HCT116 (cell line): ENCODE results near the gene PLCD3. TPM values are rescaled to one million over a fixed set of nuclear protein-coding genes. Genes with fewer than 3 reads are reported as not detected.

Experiments used
- ATAC-seq: fragments of 200-7000 bp; cut with Tn5 transposase; 2 replicates; pipeline ENCODE4 v1.9.1; 2020; ENCODE audit warnings: mild to moderate bottlenecking, moderate library complexity
- BruUV-seq: library from RNA; stranded (reverse); fragments of 400-500 nt; replicated peaks from 2 replicates; lab custom pipeline; 2021; lab: Mats Ljungman, UMichigan
- CTCF ChIA-PET: fragments of 300-600 bp; sonication (Branson Sonifier 250); formaldehyde crosslinking; loops from one replicate; lab custom pipeline; 2021; ENCODE audit warnings: antibody characterized with exemption; lab: Charles Lee
- POLR2A ChIA-PET: fragments of 300-600, 350-600 bp; sonication (Branson Sonifier 250); formaldehyde crosslinking; loops from one replicate; lab custom pipeline; 2021; ENCODE audit warnings: antibody characterized with exemption; lab: Charles Lee
- RAD21 ChIA-PET, 2 experiments: fragments of 300-600 bp; sonication (Branson Sonifier 250); formaldehyde crosslinking; loops; one replicate each; lab custom pipeline; 2023; ENCODE audit warnings: low total read pairs in 2 of 2; ENCODE audit not compliant: uncharacterized antibody in 2 of 2, unreplicated experiment in 2 of 2, low non-redundant PET in 1 of 2; lab: Charles Lee
- DNase-seq: peaks from one replicate; pipeline ENCODE4 v3.0.0-alpha.2; 2010; ENCODE audit warnings: low read depth, low spot score
- H2AFZ ChIP-seq: fragments of 200-600 bp; shearing (Covaris generic), sonication (generic); 2 replicates; pipeline ENCODE4 v1.6.1; 2017; ENCODE audit warnings: low read depth, mixed run types, mixed read lengths, antibody characterized with exemption, low read length; ENCODE audit not compliant: poor library complexity, severe bottlenecking
- H3K27ac ChIP-seq: 2 replicates; pipeline ENCODE4 v1.5.1; 2012; ENCODE audit warnings: low read depth, low read length
- H3K27me3 ChIP-seq: fragments of 200-600 bp; sonication (generic); 2 replicates; pipeline ENCODE4 v1.6.1; 2016; ENCODE audit warnings: mixed run types, low read length, mixed read lengths; ENCODE audit not compliant: insufficient read depth
- H3K36me3 ChIP-seq, 2 experiments: fragments of 200-500 bp in 1 of 2; fragments of 200-600 bp in 1 of 2; sonication (Bioruptor generic) in 1 of 2; sonication (generic) in 1 of 2; 2 replicates each; pipeline versions ENCODE4 v1.5.1 to v1.6.1; 2014 to 2016; ENCODE audit warnings: low read length in 2 of 2, inconsistent platforms in 1 of 2, mixed read lengths in 1 of 2, mixed run types in 1 of 2; ENCODE audit not compliant: insufficient read depth in 2 of 2, control insufficient read depth in 1 of 2
- H3K4me1 ChIP-seq, 2 experiments: fragments of 200-600 bp in 1 of 2; sonication (generic) in 1 of 2; 2 replicates each; pipeline versions ENCODE4 v1.5.1 to v1.6.1; 2012 to 2017; ENCODE audit warnings: low read length in 2 of 2, inconsistent platforms in 1 of 2, mild to moderate bottlenecking in 1 of 2, mixed read lengths in 1 of 2, mixed run types in 1 of 2, moderate library complexity in 1 of 2; ENCODE audit not compliant: insufficient read depth in 2 of 2, control insufficient read depth in 1 of 2
- H3K4me2 ChIP-seq: fragments of 200-600 bp; sonication (generic); 2 replicates; pipeline ENCODE4 v1.6.1; 2017; ENCODE audit warnings: mixed run types, low read length, mixed read lengths
- H3K4me3 ChIP-seq, 2 experiments: fragments of 200-600 bp in 1 of 2; sonication (generic) in 1 of 2; replicated peaks in 1 of 2; 2 replicates each; pipeline ENCODE4 v1.5.1; 2011 to 2016; ENCODE audit warnings: low read length in 2 of 2, control low read depth in 1 of 2, low read depth in 1 of 2, mild to moderate bottlenecking in 1 of 2, mixed read lengths in 1 of 2, mixed run types in 1 of 2
- H3K79me2 ChIP-seq: fragments of 200-600 bp; sonication (generic); 2 replicates; pipeline ENCODE4 v1.6.1; 2017; ENCODE audit warnings: mild to moderate bottlenecking, mixed run types, low read length, moderate library complexity, mixed read lengths; ENCODE audit not compliant: insufficient read depth
- H3K9ac ChIP-seq: fragments of 200-600 bp; sonication (generic); 2 replicates; pipeline ENCODE4 v1.6.1; 2016; ENCODE audit warnings: low read length, mixed read lengths
- H3K9me2 ChIP-seq: fragments of 200-600 bp; sonication (generic), shearing (Covaris generic); 2 replicates; pipeline ENCODE4 v1.6.1; 2017; ENCODE audit warnings: mixed run types, mild to moderate bottlenecking, moderate library complexity; ENCODE audit not compliant: insufficient read depth
- H3K9me3 ChIP-seq, 2 experiments: fragments of 200-500 bp in 1 of 2; fragments of 200-600 bp in 1 of 2; sonication (Bioruptor generic) in 1 of 2; sonication (generic) in 1 of 2; 2 replicates each; pipeline ENCODE4 v1.6.1; 2014 to 2017; ENCODE audit warnings: low read length in 2 of 2, mixed read lengths in 2 of 2, inconsistent platforms in 1 of 2, low read depth in 1 of 2, mild to moderate bottlenecking in 1 of 2, mixed run types in 1 of 2, moderate library complexity in 1 of 2; ENCODE audit not compliant: control insufficient read depth in 1 of 2, insufficient read depth in 1 of 2
- H4K20me1 ChIP-seq: fragments of 200-600 bp; sonication (generic), shearing (Covaris generic); 2 replicates; pipeline ENCODE4 v1.6.1; 2017; ENCODE audit warnings: mixed run types, mild to moderate bottlenecking, moderate library complexity; ENCODE audit not compliant: insufficient read depth
- EZH2 ChIP-seq: fragments of 200-600 bp; sonication (generic); IDR thresholded peaks from 2 replicates; pipeline ENCODE4 v1.6.1; 2017; ENCODE audit warnings: antibody characterized with exemption, mixed run types
- FOSL1 ChIP-seq: IDR thresholded peaks from 2 replicates; pipeline ENCODE4 v1.6.1; 2012; ENCODE audit warnings: low read depth
- JUND ChIP-seq: IDR thresholded peaks from 2 replicates; pipeline ENCODE4 v1.6.1; 2012
- POLR2A ChIP-seq: IDR thresholded peaks from 2 replicates; pipeline ENCODE4 v1.7.0; 2011; ENCODE audit warnings: borderline replicate concordance; ENCODE audit not compliant: insufficient read depth, insufficient read length; ENCODE audit errors: extremely low read depth
- POLR2AphosphoS5 ChIP-seq: IDR thresholded peaks from 2 replicates; pipeline ENCODE4 v1.6.1; 2011; ENCODE audit warnings: mild to moderate bottlenecking, low read depth, low read length, moderate library complexity
- SRF ChIP-seq: IDR thresholded peaks from 2 replicates; pipeline ENCODE4 v1.6.1; 2012; ENCODE audit warnings: low read depth
- ZNF274 ChIP-seq: fragments of 200-500 bp; sonication (Bioruptor generic); IDR thresholded peaks from 2 replicates; pipeline ENCODE4 v1.6.1; 2014; ENCODE audit warnings: mild to moderate bottlenecking, low read depth, low read length, inconsistent platforms
- intact Hi-C: fragments of 100-400 bp; cut with micrococcal nuclease; formaldehyde crosslinking; loops from 2 replicates; pipeline ENCODE4 v1.10.0; 2022
- total RNA-seq: library from RNA; stranded (reverse); gene quantifications from one replicate; pipeline ENCODE4 v1.2.1, GENCODE V29; 2021; ENCODE audit not compliant: unreplicated experiment
- TF ChIP-seq, protein P1 (sequence below): IDR thresholded peaks from 2 replicates; pipeline ENCODE4 v1.6.1; 2012

PLCD3 gene
- total RNA-seq, 1 experiment from 2014 or later: 197 TPM

DNA sequence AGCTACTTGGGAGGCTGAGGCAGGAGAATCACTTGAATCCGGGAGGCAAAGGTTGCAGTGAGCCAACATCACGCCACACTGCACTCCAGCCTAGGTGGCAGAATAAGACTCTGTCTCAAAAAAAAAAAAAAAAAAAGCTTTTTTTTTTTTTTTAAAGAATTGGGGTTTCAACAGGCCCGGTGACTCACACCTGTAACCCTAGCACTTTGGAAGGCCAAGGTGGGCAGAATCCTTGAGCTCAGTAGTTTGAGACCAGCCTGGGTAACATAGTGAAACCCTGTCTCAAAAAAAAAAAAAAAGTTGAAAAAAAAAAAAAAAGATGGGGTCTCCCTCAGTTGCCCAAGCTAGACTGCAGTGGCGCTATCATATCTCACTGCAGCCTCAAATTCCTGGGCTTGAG, 22.7 kb upstream of the PLCD3 start:
- DNase-seq (no peak), ATAC-seq (no peak)
- H3K27me3 ChIP-seq: no peaks in the 10 kb centered on the region
- no peak overlapping the region for H2AFZ ChIP-seq
- no TSS peak for BruUV-seq
- no peaks in the 10 kb centered on the region for H3K9me3 ChIP-seq
- H4K20me1 ChIP-seq: 0 out of 2 replicates have a peak, but pooled peaks cover 13% of the 10 kb centered on the region
- no peak for TF ChIP-seq POLR2A
- TF ChIP-seq SRF: no peak
- no peak for TF ChIP-seq POLR2AphosphoS5
- no peak for TF ChIP-seq EZH2
- TF ChIP-seq, protein P1, sequence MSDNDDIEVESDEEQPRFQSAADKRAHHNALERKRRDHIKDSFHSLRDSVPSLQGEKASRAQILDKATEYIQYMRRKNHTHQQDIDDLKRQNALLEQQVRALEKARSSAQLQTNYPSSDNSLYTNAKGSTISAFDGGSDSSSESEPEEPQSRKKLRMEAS: no peak
- no peak for TF ChIP-seq ZNF274
- no peak for TF ChIP-seq FOSL1
- H3K79me2 ChIP-seq: peaks cover 38% of the 10 kb centered on the region
- H3K9me2 ChIP-seq: no peaks in the 10 kb centered on the region
- ChIA-PET POLR2A (interaction anchor here (0.8 kb wide), 2 partner anchors 12 to 21 kb away, joined by 4 to 5 read pairs; no protein-coding TSS in a partner anchor), CTCF (interaction anchor here (1.5 to 9.7 kb wide), 4 partner anchors 18 to 56 kb away, joined by 3 to 129 read pairs (median 6); partner anchors contain the start of gene ACBD4), RAD21 (interaction anchor here (1.3 to 1.8 kb wide), 2 partner anchors 43 kb away, joined by 3 to 8 read pairs; no protein-coding TSS in a partner anchor)
- H3K27ac ChIP-seq: no peak overlapping the region
- H3K4me2 ChIP-seq: no peak overlapping the region
- H3K36me3 ChIP-seq: peaks cover 0 to 3% of the 10 kb centered on the region in 2 experiments; a peak in 1 of 4 replicates
- peaks cover 35 to 43% of the 10 kb centered on the region in 2 experiments for H3K4me1 ChIP-seq
- no peak overlapping the region for H3K9ac ChIP-seq
- no peak overlapping the region for H3K4me3 ChIP-seq
- intact Hi-C loops: no loop called here

DNA sequence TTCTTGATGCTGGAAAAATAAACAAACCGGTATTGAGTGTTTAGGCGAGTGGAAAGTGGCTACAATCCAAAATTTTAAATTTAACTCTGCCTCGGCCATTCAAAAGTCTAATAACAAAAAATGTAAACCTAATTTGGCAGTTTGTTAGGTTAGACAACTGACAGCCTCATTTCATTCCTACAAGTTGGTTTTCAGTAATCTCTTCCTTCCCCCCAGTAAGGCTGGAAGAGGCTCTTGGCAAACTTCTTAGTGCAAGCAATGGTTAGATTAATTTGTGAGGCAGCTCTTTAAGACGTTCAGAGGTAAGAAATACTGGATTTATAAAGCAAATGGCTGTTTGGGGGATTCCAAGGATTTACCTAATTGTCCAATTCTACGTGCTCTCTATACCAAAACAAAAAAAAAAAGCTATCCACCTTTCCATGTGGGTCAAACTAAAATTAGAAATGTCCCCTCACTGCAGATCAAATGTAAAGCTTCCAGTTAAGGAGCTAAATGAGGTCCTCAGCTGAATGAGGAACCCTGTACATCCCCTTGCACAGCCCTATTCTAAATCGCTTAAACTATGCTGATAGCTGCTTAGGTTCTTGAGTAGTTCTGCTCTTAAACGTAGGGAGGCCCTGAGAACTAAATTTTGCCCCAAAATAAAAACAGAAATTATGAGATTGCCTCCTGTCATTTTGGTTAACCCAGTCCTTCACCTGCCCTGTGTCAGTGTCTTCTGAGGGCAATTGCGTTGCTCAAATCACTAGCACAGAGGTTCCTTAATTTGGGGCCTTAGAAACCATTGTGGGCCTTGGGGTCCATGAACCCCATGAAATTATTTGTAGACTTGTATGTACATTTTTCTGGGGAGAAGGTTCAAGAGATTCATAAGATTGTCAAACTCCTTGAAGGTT, 18.8 kb upstream of the PLCD3 start:
- ChIA-PET RAD21 (interaction anchor here (1.0 to 3.2 kb wide), 3 partner anchors 46 kb away, joined by 3 to 20 read pairs (median 18); no protein-coding TSS in a partner anchor), CTCF (interaction anchor here (1.0 to 10.2 kb wide), 7 partner anchors 9 to 80 kb away, joined by 3 to 131 read pairs (median 21); partner anchors contain the start of genes ACBD4 and HEXIM2), POLR2A (interaction anchor here (0.8 to 7.3 kb wide), 8 partner anchors 10 to 50 kb away, joined by 3 to 258 read pairs (median 34); partner anchors contain the start of genes ACBD4 and HEXIM2)
- 0 out of 2 replicates have a peak, but pooled peaks have one; percentile 7 for TF ChIP-seq POLR2AphosphoS5
- TF ChIP-seq, protein P1: peak; percentile 19; the same call in 1 of the 2 replicates
- TF ChIP-seq JUND: 0 out of 2 replicates have a peak, but pooled peaks have one; percentile 27
- no peak for TF ChIP-seq FOSL1
- H4K20me1 ChIP-seq: peaks cover 14% of the 10 kb centered on the region; the same call in 1 of the 2 replicates
- H3K4me3 ChIP-seq: peak overlapping the region; percentile 95 to 96; a peak in 3 of 4 replicates
- BruUV-seq: no TSS peak
- ATAC-seq: no peak
- H3K4me1 ChIP-seq: peaks cover 24 to 40% of the 10 kb centered on the region in 2 experiments
- no peaks in the 10 kb centered on the region for H3K9me3 ChIP-seq
- H3K9ac ChIP-seq: peak overlapping the region; percentile 89
- H3K4me2 ChIP-seq: peak overlapping the region; percentile 92
- H3K79me2 ChIP-seq: peaks cover 38% of the 10 kb centered on the region
- peak overlapping the region; percentile 4; the same call in 1 of the 2 replicates for H3K27ac ChIP-seq
- no peak overlapping the region for H2AFZ ChIP-seq
- H3K36me3 ChIP-seq: peaks cover 0 to 3% of the 10 kb centered on the region in 2 experiments; a peak in 1 of 4 replicates
- no peaks in the 10 kb centered on the region for H3K27me3 ChIP-seq
- no peaks in the 10 kb centered on the region for H3K9me2 ChIP-seq
- intact Hi-C loops: no loop called here
- DNase-seq: no peak
